NT2/D1 (cell line): ENCODE results near the gene DCAF8L2.

Source experiments
- DNase-seq: peaks from one replicate; pipeline ENCODE4 v3.0.0-alpha.2; 2011; ENCODE audit warnings: low read depth, low spot score
- H3K27me3 ChIP-seq: 2 replicates; pipeline ENCODE4 v1.6.0; 2011; ENCODE audit warnings: mild to moderate bottlenecking; ENCODE audit not compliant: insufficient read length, insufficient read depth
- H3K36me3 ChIP-seq: 2 replicates; pipeline ENCODE4 v1.6.1; 2011; ENCODE audit warnings: mild to moderate bottlenecking, low read length, mixed read lengths; ENCODE audit not compliant: insufficient read depth, insufficient read length
- H3K4me1 ChIP-seq: 2 replicates; pipeline ENCODE4 v1.5.1; 2011; ENCODE audit not compliant: insufficient read depth, insufficient read length
- H3K4me3 ChIP-seq: 2 replicates; pipeline ENCODE4 v1.5.1; 2011; ENCODE audit warnings: low read depth; ENCODE audit not compliant: insufficient read length
- H3K9ac ChIP-seq: 2 replicates; pipeline ENCODE4 v1.6.0; 2011; ENCODE audit warnings: low read depth; ENCODE audit not compliant: insufficient read length
- H3K9me3 ChIP-seq: 2 replicates; pipeline ENCODE4 v1.5.1; 2011; ENCODE audit warnings: mild to moderate bottlenecking, low read length; ENCODE audit not compliant: insufficient read depth
- SUZ12 ChIP-seq: IDR thresholded peaks from 2 replicates; pipeline ENCODE4 v1.6.1; 2011; ENCODE audit not compliant: insufficient read length, insufficient read depth; ENCODE audit errors: extremely low read depth
- YY1 ChIP-seq: IDR thresholded peaks from 2 replicates; pipeline ENCODE4 v1.6.1; 2011; ENCODE audit not compliant: insufficient read length, insufficient read depth
- ZNF274 ChIP-seq: IDR thresholded peaks from 2 replicates; pipeline ENCODE4 v1.6.1; 2011; ENCODE audit warnings: mild to moderate bottlenecking, low read depth, low read length

The DCAF8L2 gene

DNA sequence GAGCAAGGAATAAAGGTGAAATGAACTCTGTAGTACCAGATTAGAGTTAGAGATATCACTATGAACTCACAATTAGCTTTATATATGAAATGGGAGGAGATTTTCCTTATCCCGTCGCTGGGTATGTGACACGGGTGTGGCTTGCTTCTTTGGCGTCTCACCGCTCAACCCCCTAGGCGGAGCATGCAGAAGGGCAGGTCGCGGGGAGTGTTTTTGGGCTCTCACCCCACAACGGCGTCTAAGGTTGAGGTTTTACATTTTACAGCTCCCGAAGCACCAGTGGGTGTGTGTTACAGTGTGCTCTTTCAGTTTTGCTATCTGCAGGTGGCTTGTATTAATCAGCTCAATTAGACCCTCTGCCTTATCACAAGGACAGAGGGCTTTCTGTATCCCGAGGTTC is 175.6 kb downstream of the DCAF8L2 start:
- Histone ChIP-seq H3K4me3 (no peak overlapping the region), H3K36me3 (no peaks in the 10 kb centered on the region), H3K9ac (no peak overlapping the region), H3K9me3 (no peaks in the 10 kb centered on the region), H3K27me3 (no peaks in the 10 kb centered on the region), H3K4me1 (no peaks in the 10 kb centered on the region)
- DNase-seq = no peak
- TF ChIP-seq YY1 = no peak
- no peak for TF ChIP-seq ZNF274
- TF ChIP-seq SUZ12 = no peak

DNA sequence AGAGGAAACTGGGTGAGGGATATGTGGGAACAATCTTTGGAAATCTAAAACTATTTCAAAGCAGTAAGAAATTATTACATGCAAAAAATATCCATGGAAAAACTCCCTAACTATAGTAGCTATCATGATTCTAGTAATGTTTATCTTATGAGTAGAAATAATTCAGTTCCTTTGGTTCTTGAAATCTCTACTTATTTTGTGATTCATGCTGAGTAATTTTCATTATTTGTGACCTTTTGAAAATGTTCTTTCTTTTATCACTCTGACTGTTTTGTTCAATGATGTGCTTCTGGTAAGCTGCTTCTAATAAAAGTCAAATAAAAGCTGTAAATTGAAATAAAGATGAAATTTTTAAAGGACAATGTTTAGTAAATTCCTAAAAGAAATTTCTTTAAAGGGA is 177.2 kb downstream of the DCAF8L2 start:
- no peak for DNase-seq
- Histone ChIP-seq H3K27me3 (no peaks in the 10 kb centered on the region), H3K9me3 (no peaks in the 10 kb centered on the region), H3K4me3 (no peak overlapping the region), H3K36me3 (no peaks in the 10 kb centered on the region), H3K4me1 (no peaks in the 10 kb centered on the region), H3K9ac (no peak overlapping the region)
- no peak for TF ChIP-seq YY1
- no peak for TF ChIP-seq ZNF274
- TF ChIP-seq SUZ12 = no peak

DNA sequence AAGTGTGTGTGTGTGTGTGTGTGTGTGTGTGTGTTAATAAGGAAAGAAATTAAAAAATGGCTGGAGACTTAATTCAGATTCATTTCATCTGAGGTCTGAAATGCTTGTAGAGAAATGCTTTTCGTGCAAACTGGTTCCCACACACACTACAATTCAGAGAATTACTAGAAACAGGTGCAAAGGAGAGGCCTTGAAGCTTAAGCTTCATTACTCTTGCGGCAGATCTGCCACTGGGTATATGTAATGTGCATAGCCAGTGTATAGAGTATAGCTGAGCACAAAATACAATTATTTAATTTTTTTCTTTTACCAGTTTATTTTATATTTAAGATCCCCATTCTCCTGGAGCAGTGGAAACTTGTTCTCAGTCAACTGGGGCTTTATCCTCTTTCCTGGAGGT is 185.8 kb downstream of the DCAF8L2 start:
- TF ChIP-seq YY1 = no peak
- no peak for TF ChIP-seq ZNF274
- TF ChIP-seq SUZ12 = no peak
- Histone ChIP-seq H3K9me3 (no peaks in the 10 kb centered on the region), H3K4me3 (no peak overlapping the region), H3K4me1 (no peaks in the 10 kb centered on the region), H3K27me3 (no peaks in the 10 kb centered on the region), H3K9ac (no peak overlapping the region), H3K36me3 (no peaks in the 10 kb centered on the region)
- no peak for DNase-seq

DNA sequence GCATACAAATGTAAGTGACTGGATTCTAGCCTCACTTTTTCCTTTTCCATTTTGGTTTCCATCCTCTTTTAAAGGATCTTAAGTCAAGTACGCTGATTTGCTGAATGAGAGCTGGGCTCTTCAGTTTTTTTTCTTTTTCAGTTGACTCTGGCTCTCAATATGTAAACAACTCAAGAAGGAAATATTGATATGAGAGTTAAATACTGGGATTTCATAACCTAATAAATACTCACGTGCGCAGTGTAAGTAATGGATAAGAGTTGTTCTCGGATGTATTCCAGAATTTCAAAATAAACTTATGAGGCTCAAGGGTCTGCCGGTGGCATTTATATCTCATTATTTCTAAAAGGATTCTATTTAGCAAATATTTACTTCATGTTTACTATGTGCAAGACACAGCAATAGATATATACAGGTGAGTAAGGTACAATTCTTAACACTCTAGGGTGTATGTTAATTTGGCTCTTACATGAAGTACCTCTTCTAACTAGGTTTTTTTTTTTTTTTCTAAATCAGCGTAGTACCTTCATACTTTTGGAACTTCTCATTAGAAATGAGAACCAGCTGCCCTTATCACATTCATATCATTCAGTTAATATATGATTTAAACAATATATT is 206.6 kb downstream of the DCAF8L2 start:
- no peaks in the 10 kb centered on the region for H3K4me1 ChIP-seq
- H3K27me3 ChIP-seq = no peaks in the 10 kb centered on the region
- TF ChIP-seq SUZ12 = no peak
- TF ChIP-seq ZNF274 = no peak
- H3K4me3 ChIP-seq = no peak overlapping the region
- no peak overlapping the region for H3K9ac ChIP-seq
- DNase-seq = no peak
- no peaks in the 10 kb centered on the region for H3K36me3 ChIP-seq
- no peaks in the 10 kb centered on the region for H3K9me3 ChIP-seq

- Histone ChIP-seq H3K27me3 (no peaks in the 10 kb centered on the region), H3K4me3 (no peak overlapping the region), H3K36me3 (no peaks in the 10 kb centered on the region), H3K4me1 (no peaks in the 10 kb centered on the region), H3K9ac (no peak overlapping the region), H3K9me3 (no peaks in the 10 kb centered on the region)
- DNase-seq = no peak
- TF ChIP-seq YY1 (no peak), ZNF274 (no peak), SUZ12 (no peak)
Measured at GRCh38 chrX:27797575-27797974, 207.4 kb downstream of the DCAF8L2 start.
